ENCODE results near the gene FBXL4. TPM values are rescaled to one million over a fixed set of nuclear protein-coding genes. Genes with fewer than 3 reads are reported as not detected.

The FBXL4 gene
- total and polyA plus RNA-seq, 4 donors = 3.5 to 35.0 (median 9.4) TPM

DNA sequence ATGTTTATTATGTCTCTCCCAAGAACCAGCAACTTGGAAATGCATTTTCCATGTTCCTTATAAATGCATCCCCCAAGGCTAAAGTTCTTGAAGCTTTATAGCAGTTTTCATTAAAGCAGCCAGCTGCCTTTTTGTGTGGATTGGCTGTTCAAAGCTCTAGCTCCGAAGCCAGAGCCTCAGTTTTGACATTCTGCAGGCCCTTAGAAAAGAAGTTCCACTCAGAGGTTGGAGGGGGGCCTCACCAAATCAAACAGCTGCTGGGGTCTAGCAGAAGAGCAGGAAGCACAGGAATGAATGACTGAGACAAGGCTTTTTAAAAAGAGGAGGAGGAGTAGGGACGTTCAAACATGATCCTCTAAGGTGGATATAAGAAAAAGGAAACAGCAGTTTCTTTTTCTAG, 117.6 kb downstream of the FBXL4 start:
- WGBS, 2 donors = 12 to 14% methylated on average over 2 of the region's 2 CpGs
- Histone ChIP-seq H3K9me3 (ENCODE audit: control insufficient read depth in 4 of 4, insufficient read depth in 3 of 4, low read length in 3 of 4) (peaks cover 0 to 8% (median 0%) of the 10 kb centered on the region in 4 donors), H3K27ac (ENCODE audit: low read depth in 1 of 2, low read length in 1 of 2) (no peak overlapping the region), H3K27me3 (ENCODE audit: control insufficient read depth in 3 of 3, insufficient read depth in 3 of 3, low read length in 2 of 3) (peaks cover 3 to 88% (median 84%) of the 10 kb centered on the region in 3 donors), H3K36me3 (ENCODE audit: control insufficient read depth in 4 of 4, insufficient read depth in 4 of 4, low read length in 4 of 4) (no peaks in the 10 kb centered on the region), H3K4me1 (ENCODE audit: control insufficient read depth in 5 of 5, insufficient read depth in 5 of 5, low read length in 5 of 5) (peaks cover 0 to 27% (median 11%) of the 10 kb centered on the region in 5 donors), H3K9ac (ENCODE audit: insufficient read depth in 1 of 2, low read length in 2 of 2) (no peak overlapping the region), H3K4me3 (no peak overlapping the region)
- TF ChIP-seq, protein P1, sequence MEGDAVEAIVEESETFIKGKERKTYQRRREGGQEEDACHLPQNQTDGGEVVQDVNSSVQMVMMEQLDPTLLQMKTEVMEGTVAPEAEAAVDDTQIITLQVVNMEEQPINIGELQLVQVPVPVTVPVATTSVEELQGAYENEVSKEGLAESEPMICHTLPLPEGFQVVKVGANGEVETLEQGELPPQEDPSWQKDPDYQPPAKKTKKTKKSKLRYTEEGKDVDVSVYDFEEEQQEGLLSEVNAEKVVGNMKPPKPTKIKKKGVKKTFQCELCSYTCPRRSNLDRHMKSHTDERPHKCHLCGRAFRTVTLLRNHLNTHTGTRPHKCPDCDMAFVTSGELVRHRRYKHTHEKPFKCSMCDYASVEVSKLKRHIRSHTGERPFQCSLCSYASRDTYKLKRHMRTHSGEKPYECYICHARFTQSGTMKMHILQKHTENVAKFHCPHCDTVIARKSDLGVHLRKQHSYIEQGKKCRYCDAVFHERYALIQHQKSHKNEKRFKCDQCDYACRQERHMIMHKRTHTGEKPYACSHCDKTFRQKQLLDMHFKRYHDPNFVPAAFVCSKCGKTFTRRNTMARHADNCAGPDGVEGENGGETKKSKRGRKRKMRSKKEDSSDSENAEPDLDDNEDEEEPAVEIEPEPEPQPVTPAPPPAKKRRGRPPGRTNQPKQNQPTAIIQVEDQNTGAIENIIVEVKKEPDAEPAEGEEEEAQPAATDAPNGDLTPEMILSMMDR (IDR thresholded peaks at IDR 0.05; ENCODE audit: control extremely low read depth, extremely low read depth) = no peak
- no peak for ATAC-seq (ENCODE audit: insufficient read depth, low FRiP score)
- DNase-seq = peak in 1 of 3 donors; percentile 2

DNA sequence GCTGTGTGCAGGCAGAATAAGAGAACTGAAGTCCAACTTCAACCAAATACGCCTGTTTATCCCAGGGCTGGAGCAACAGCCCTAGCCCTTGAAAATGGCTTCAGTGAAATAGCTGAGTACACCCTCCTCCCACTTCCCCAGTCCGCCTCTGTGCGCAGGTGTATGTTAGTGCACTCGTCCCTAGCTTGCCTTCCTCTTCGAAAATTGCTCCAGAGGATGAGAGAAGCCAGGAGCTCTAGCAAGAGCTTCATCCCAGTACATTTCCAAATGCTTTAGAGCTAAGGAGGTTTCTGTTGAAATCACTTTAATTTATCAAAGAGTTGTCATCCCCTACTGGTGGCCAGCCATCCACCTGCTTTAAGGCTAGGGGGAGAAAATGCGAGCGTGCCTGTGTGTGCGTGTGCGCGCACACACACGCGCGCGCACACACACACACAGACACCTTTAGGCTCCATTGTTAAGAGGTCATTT, 118.8 kb downstream of the FBXL4 start:
- peak in 1 of 3 donors; percentile 8 for DNase-seq
- TF ChIP-seq, protein P1 (IDR thresholded peaks at IDR 0.05; ENCODE audit: control extremely low read depth, extremely low read depth) = no peak
- no peak for ATAC-seq (ENCODE audit: insufficient read depth, low FRiP score)
- no peaks in the 10 kb centered on the region for H3K36me3 ChIP-seq (ENCODE audit: control insufficient read depth in 4 of 4, insufficient read depth in 4 of 4, low read length in 4 of 4)
- peaks cover 10 to 97% (median 93%) of the 10 kb centered on the region in 3 donors for H3K27me3 ChIP-seq (ENCODE audit: control insufficient read depth in 3 of 3, insufficient read depth in 3 of 3, low read length in 2 of 3)
- no peak overlapping the region for H3K27ac ChIP-seq (ENCODE audit: low read depth in 1 of 2, low read length in 1 of 2)
- no peak overlapping the region for H3K9ac ChIP-seq (ENCODE audit: insufficient read depth in 1 of 2, low read length in 2 of 2)
- H3K9me3 ChIP-seq (ENCODE audit: control insufficient read depth in 4 of 4, insufficient read depth in 3 of 4, low read length in 3 of 4) = peaks cover 0 to 9% (median 0%) of the 10 kb centered on the region in 4 donors
- no peak overlapping the region for H3K4me3 ChIP-seq
- peaks cover 0 to 31% (median 15%) of the 10 kb centered on the region in 5 donors for H3K4me1 ChIP-seq (ENCODE audit: control insufficient read depth in 5 of 5, insufficient read depth in 5 of 5, low read length in 5 of 5)
- WGBS, 2 donors = 5 to 12% methylated on average over 14 of the region's 14 CpGs

DNA sequence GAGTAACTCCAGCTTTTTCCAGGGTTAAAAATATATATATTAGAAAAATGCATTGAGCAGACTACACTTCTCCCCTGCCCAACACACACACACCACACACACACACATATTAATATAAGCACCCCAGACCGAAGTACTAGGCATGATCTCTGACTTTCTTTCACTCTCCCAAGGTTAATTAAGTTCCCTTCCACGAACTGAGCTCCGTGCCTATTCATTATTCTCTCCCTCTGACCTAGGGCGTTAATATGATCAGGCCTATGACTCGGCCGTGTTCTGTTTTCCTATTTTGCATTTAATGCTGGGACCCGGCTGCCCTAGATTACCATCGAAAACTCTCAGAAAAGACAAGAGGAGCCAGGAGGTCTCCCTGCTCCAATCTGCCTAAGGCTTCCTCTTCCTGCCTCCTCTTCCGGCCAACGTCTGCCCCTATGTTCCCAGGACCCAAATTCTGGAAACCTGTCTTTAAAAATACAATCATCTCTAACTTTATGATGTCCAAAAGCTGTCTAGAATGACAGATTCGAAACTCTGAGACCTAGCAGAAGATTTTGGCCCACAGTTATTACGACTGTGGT, 119.4 kb downstream of the FBXL4 start:
- peaks cover 0 to 25% (median 15%) of the 10 kb centered on the region in 5 donors for H3K4me1 ChIP-seq (ENCODE audit: control insufficient read depth in 5 of 5, insufficient read depth in 5 of 5, low read length in 5 of 5)
- peaks cover 0 to 9% (median 0%) of the 10 kb centered on the region in 4 donors for H3K9me3 ChIP-seq (ENCODE audit: control insufficient read depth in 4 of 4, insufficient read depth in 3 of 4, low read length in 3 of 4)
- H3K27ac ChIP-seq (ENCODE audit: low read depth in 1 of 2, low read length in 1 of 2) = no peak overlapping the region
- TF ChIP-seq, protein P1 (IDR thresholded peaks at IDR 0.05; ENCODE audit: control extremely low read depth, extremely low read depth) = no peak
- WGBS, 2 donors = 4 to 10% methylated on average over 12 of the region's 12 CpGs
- no peak overlapping the region for H3K4me3 ChIP-seq
- ATAC-seq (ENCODE audit: insufficient read depth, low FRiP score) (no peak), DNase-seq (peak in 1 of 3 donors; percentile 3)
- no peak overlapping the region for H3K9ac ChIP-seq (ENCODE audit: insufficient read depth in 1 of 2, low read length in 2 of 2)
- peaks cover 10 to 99% (median 97%) of the 10 kb centered on the region in 3 donors for H3K27me3 ChIP-seq (ENCODE audit: control insufficient read depth in 3 of 3, insufficient read depth in 3 of 3, low read length in 2 of 3)
- H3K36me3 ChIP-seq (ENCODE audit: control insufficient read depth in 4 of 4, insufficient read depth in 4 of 4, low read length in 4 of 4) = no peaks in the 10 kb centered on the region
